Nephron (organoid): Measurements from ENCODE around the gene ZRANB2.

Source experiments
- H3K27ac Mint-ChIP-seq, 3 experiments: 2 replicates each; pipeline ENCODE4 v1.8.0; 2020; ENCODE audit warnings: mixed read lengths in 3 of 3, mild to moderate bottlenecking in 2 of 3, moderate library complexity in 1 of 3
- H3K27me3 Mint-ChIP-seq: 2 replicates; pipeline ENCODE4 v1.8.0; 2021; ENCODE audit warnings: low read depth, mild to moderate bottlenecking, moderate library complexity, mixed read lengths
- H3K36me3 Mint-ChIP-seq: 2 replicates; pipeline ENCODE4 v1.8.0; 2020; ENCODE audit warnings: low read depth, mixed read lengths
- H3K4me1 Mint-ChIP-seq: 2 replicates; pipeline ENCODE4 v1.8.0; 2020; ENCODE audit warnings: mixed read lengths
- H3K4me3 Mint-ChIP-seq, 3 experiments: 2 replicates each; pipeline ENCODE4 v1.8.0; 2020; ENCODE audit warnings: mild to moderate bottlenecking in 3 of 3, mixed read lengths in 3 of 3, moderate library complexity in 2 of 3
- H3K9me3 Mint-ChIP-seq: 2 replicates; pipeline ENCODE4 v1.8.0; 2020; ENCODE audit warnings: mixed read lengths
- TF ChIP-seq, protein P1 (sequence below), 3 experiments: fragments of 200-600 bp; sonication (generic); IDR thresholded peaks; one replicate each; pipeline ENCODE4 v1.5.0; 2021; ENCODE audit warnings: antibody characterized with exemption in 3 of 3; ENCODE audit not compliant: unreplicated experiment in 3 of 3

The ZRANB2 gene

DNA sequence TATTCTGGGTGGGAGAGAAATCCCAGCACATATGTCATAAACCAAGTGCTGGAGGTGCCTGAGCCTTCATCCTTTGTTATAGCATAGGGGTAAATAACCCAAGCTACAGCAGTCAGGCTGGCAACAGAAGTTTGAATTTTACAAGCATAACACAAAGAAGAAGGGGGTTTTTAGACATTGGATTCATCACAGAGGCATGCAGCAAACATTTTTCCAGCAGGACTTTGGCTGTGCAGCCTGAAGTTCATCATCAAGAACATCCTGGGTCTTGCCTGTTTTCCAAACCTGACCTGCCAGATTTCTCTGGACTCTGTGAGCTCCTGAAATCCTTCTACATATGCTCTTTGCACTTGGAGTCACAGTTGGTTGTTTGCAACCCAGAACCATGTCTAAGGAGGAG is 49.4 kb downstream of the ZRANB2 start:
- Mint-ChIP-seq H3K36me3 (no peaks in the 10 kb centered on the region), H3K4me1 (no peaks in the 10 kb centered on the region), H3K4me3 (no peak overlapping the region), H3K27me3 (peaks cover 3% of the 10 kb centered on the region), H3K9me3 (no peaks in the 10 kb centered on the region), H3K27ac (no peak overlapping the region)
- TF ChIP-seq, protein P1, sequence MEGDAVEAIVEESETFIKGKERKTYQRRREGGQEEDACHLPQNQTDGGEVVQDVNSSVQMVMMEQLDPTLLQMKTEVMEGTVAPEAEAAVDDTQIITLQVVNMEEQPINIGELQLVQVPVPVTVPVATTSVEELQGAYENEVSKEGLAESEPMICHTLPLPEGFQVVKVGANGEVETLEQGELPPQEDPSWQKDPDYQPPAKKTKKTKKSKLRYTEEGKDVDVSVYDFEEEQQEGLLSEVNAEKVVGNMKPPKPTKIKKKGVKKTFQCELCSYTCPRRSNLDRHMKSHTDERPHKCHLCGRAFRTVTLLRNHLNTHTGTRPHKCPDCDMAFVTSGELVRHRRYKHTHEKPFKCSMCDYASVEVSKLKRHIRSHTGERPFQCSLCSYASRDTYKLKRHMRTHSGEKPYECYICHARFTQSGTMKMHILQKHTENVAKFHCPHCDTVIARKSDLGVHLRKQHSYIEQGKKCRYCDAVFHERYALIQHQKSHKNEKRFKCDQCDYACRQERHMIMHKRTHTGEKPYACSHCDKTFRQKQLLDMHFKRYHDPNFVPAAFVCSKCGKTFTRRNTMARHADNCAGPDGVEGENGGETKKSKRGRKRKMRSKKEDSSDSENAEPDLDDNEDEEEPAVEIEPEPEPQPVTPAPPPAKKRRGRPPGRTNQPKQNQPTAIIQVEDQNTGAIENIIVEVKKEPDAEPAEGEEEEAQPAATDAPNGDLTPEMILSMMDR (IDR thresholded peaks at IDR 0.05; ENCODE audit: unreplicated experiment in 3 of 3): no peak

DNA sequence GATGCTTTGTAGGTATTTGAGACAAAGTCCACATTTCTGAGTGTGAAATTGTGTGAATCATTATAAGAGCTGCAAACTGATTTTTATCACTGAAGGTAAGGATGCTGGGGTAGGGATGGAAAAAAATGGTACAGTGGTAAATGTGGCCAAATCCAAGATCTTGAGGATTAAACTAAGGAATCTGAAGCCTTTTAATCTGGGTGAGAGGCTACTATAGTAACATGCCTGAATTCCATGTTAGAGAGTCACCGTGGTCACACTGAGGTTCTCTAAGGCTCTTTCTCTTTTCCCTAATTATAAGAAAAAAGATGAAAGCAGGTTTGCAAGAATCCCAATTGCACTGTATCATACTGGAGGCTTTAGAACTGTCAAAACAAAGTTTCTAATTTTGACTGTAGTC is 50.8 kb downstream of the ZRANB2 start:
- Mint-ChIP-seq H3K27me3 (peaks cover 3% of the 10 kb centered on the region), H3K9me3 (no peaks in the 10 kb centered on the region)
- TF ChIP-seq, protein P1 (IDR thresholded peaks at IDR 0.05; ENCODE audit: unreplicated experiment in 3 of 3): no peak

DNA sequence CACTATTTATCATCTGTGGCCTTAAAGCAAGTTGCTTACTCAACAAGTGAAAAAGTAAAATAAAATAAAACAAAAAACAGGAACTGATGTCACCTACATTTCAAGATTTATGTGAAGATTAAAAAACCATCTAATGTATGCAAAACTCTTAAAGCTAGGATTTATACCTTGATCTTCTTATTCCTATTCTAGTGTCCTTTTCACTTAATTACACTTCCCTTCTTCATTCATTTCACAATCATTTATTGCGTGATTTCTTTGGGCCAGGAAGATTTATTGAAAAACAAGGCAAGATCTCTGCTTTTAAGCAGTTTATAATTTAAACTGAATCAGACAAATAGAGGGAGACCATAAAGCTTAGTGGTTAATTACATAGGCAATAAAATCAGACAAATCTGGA is 51.9 kb downstream of the ZRANB2 start:
- no peaks in the 10 kb centered on the region for H3K9me3 Mint-ChIP-seq
- TF ChIP-seq, protein P1 (IDR thresholded peaks at IDR 0.05; ENCODE audit: unreplicated experiment in 3 of 3): no peak
- peaks cover 3% of the 10 kb centered on the region for H3K27me3 Mint-ChIP-seq
- no peak overlapping the region for H3K4me3 Mint-ChIP-seq
- H3K27ac Mint-ChIP-seq: no peak overlapping the region
- no peaks in the 10 kb centered on the region for H3K4me1 Mint-ChIP-seq
- H3K36me3 Mint-ChIP-seq: no peaks in the 10 kb centered on the region

More for the DNA sequence above, 50.8 kb downstream of the ZRANB2 start:
- Mint-ChIP-seq H3K4me1 (no peaks in the 10 kb centered on the region), H3K4me3 (no peak overlapping the region), H3K27ac (no peak overlapping the region), H3K36me3 (no peaks in the 10 kb centered on the region)

DNA sequence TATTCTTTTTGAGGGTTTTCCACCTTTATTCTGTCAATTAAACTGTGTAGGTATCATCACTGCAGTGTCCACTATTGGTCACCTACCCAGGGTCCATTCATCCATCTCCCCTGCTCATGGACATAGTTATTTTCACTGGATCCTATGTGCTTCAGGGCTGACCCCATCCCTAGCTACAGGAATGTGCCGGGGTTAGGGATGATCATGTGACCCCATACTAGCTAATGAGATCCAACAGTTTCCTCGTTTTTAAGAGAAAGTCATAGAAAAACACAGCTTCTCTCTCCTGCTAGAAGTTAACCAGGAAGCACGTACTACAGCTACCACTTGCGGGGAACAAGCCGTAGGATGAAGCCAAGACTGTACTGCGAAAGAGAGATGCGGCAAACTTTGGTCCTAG is 52.8 kb downstream of the ZRANB2 start:
- Mint-ChIP-seq H3K4me3 (no peak overlapping the region), H3K4me1 (no peaks in the 10 kb centered on the region), H3K36me3 (no peaks in the 10 kb centered on the region), H3K9me3 (no peaks in the 10 kb centered on the region), H3K27me3 (no peaks in the 10 kb centered on the region), H3K27ac (no peak overlapping the region)
- TF ChIP-seq, protein P1 (IDR thresholded peaks at IDR 0.05; ENCODE audit: unreplicated experiment in 3 of 3): no peak

DNA sequence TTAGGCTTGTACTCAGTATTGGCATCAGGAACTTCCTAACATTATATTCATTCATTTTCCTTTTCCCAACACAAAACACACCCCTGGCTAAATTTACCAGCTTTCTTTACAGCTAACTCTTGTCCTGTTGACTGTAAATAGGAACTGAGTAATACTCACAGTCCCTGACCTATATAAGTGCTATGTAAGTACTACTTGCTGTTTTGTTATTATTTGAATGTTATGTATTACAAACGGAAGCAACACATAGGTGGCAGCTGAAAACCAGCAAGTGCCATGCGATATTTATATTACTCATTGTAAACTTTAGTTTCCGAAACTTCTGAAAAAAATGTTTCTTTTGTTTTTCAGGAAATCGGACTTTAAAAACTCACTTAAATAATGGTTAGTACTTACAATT is 54.7 kb downstream of the ZRANB2 start:
- H3K4me1 Mint-ChIP-seq: no peaks in the 10 kb centered on the region
- H3K27ac Mint-ChIP-seq: no peak overlapping the region
- TF ChIP-seq, protein P1 (IDR thresholded peaks at IDR 0.05; ENCODE audit: unreplicated experiment in 3 of 3): no peak
- H3K36me3 Mint-ChIP-seq: no peaks in the 10 kb centered on the region
- no peaks in the 10 kb centered on the region for H3K27me3 Mint-ChIP-seq
- no peaks in the 10 kb centered on the region for H3K9me3 Mint-ChIP-seq
- no peak overlapping the region for H3K4me3 Mint-ChIP-seq

DNA sequence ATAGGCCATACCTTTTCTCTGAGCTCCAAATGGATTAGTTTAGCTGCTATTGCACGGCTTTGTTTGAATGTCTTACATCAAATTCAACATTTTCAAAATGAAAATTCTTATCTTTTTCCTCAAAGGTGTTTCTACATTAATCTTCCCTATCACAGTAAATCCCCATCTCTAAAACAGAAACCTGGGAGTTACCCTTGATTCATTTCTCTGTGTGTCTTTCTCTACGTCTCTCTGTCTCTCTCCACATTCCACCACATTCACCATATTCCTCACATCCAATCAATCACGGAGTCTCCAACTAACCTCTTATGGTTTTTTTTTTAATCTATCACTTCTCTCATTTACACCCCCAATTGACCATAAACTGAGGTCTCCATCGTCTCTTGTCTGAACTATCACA is 57.3 kb downstream of the ZRANB2 start:
- Mint-ChIP-seq H3K27me3 (peaks cover 4% of the 10 kb centered on the region), H3K4me1 (peaks cover 5% of the 10 kb centered on the region), H3K27ac (no peak overlapping the region), H3K4me3 (no peak overlapping the region), H3K36me3 (no peaks in the 10 kb centered on the region), H3K9me3 (no peaks in the 10 kb centered on the region)
- TF ChIP-seq, protein P1 (IDR thresholded peaks at IDR 0.05; ENCODE audit: unreplicated experiment in 3 of 3): no peak
